Neural cell (in vitro differentiated cells): ENCODE results near the gene TADA3.

Source experiments
- CTCF ChIP-seq: fragments of 450-650 bp; IDR thresholded peaks from 2 replicates; pipeline ENCODE4 v1.5.1; 2014; ENCODE audit warnings: antibody characterized with exemption, mild to moderate bottlenecking, moderate library complexity; ENCODE audit not compliant: poor library complexity, severe bottlenecking
- EP300 ChIP-seq: fragments of 450-650 bp; conservative IDR thresholded peaks from 2 replicates; pipeline ENCODE4 v1.6.1; 2014; ENCODE audit warnings: antibody characterized with exemption, mild to moderate bottlenecking, moderate library complexity; ENCODE audit not compliant: poor library complexity, severe bottlenecking
- EZH2 ChIP-seq: fragments of 200-600, 300-800 bp; shearing (Covaris generic), sonication (generic); IDR thresholded peaks from 2 replicates; pipeline ENCODE4 v1.6.1; 2014; ENCODE audit warnings: antibody characterized with exemption, low read length, borderline replicate concordance, mild to moderate bottlenecking; ENCODE audit not compliant: insufficient read depth, poor library complexity, severe bottlenecking
- POLR2AphosphoS5 ChIP-seq: IDR thresholded peaks from 2 replicates; pipeline ENCODE4 v1.6.1; 2012
- REST ChIP-seq: IDR thresholded peaks from 2 replicates; pipeline ENCODE4 v1.6.1; 2012; ENCODE audit warnings: borderline replicate concordance
- SMC3 ChIP-seq: fragments of 450-650 bp; conservative IDR thresholded peaks from 2 replicates; pipeline ENCODE4 v1.6.1; 2014; ENCODE audit warnings: antibody characterized with exemption, mild to moderate bottlenecking, moderate library complexity; ENCODE audit not compliant: poor library complexity
- TAF1 ChIP-seq: IDR thresholded peaks from 2 replicates; pipeline ENCODE4 v1.6.1; 2012; ENCODE audit warnings: low read depth

GRCh38 chr3:9769012-9769411, 23.3 kb downstream of the TADA3 start:
- TF ChIP-seq CTCF = no peak
- no peak for TF ChIP-seq POLR2AphosphoS5
- TF ChIP-seq SMC3 = no peak
- TF ChIP-seq REST = no peak
- TF ChIP-seq TAF1 = no peak
- TF ChIP-seq EZH2 = no peak
- no peak for TF ChIP-seq EP300
